GM12865 (cell line): ENCODE results near the gene COMT.

Experiments used
- DNase-seq: peaks from one replicate; pipeline ENCODE4 v3.0.0; 2010; ENCODE audit warnings: low read depth
- H3K4me3 ChIP-seq: 2 replicates; pipeline ENCODE4 v1.5.1; 2011; ENCODE audit warnings: mild to moderate bottlenecking, low read depth, low read length, control low read depth
- CTCF ChIP-seq: IDR thresholded peaks from 2 replicates; pipeline ENCODE4 v1.5.1; 2011; ENCODE audit warnings: low read length, control low read depth, low read depth, inconsistent platforms; ENCODE audit not compliant: insufficient read depth; ENCODE audit errors: missing control alignments

Gene COMT

GRCh38 chr22:19897726-19898125 is 43.8 kb upstream of the COMT start:
- H3K4me3 ChIP-seq = no peak overlapping the region
- DNase-seq = no peak
- no peak for TF ChIP-seq CTCF

- H3K4me3 ChIP-seq = no peak overlapping the region
- TF ChIP-seq CTCF = no peak
- no peak for DNase-seq
Observed at GRCh38 chr22:19898145-19898544, 43.4 kb upstream of the COMT start.

GRCh38 chr22:19898831-19899567 is 42.6 kb upstream of the COMT start:
- no peak for TF ChIP-seq CTCF
- no peak overlapping the region for H3K4me3 ChIP-seq
- DNase-seq = no peak

- no peak overlapping the region for H3K4me3 ChIP-seq
- no peak for DNase-seq
- TF ChIP-seq CTCF = no peak
Observed at GRCh38 chr22:19900707-19901436, 40.7 kb upstream of the COMT start.

GRCh38 chr22:19901577-19902244 is 39.9 kb upstream of the COMT start:
- no peak for DNase-seq
- no peak for TF ChIP-seq CTCF
- no peak overlapping the region for H3K4me3 ChIP-seq

- H3K4me3 ChIP-seq = no peak overlapping the region
- DNase-seq = no peak
- TF ChIP-seq CTCF = no peak
Observed at GRCh38 chr22:19902245-19902715, 39.3 kb upstream of the COMT start.
